ENCODE results near the gene TBC1D2B.

TBC1D2B gene

GRCh38 chr15:78093242-78094020 lies 15.9 kb upstream of the TBC1D2B start:
- no peak for DNase-seq

- no peak for DNase-seq
These were observed 14.9 kb upstream of the TBC1D2B start, which contains the start of gene SH2D7 for GRCh38 chr15:78092261-78093041. Gene SH2D7 (plus strand): TSS chr15:78092561. CDS start chr15:78092585, 24 bp downstream.

GRCh38 chr15:78090422-78091063 lies 13.0 kb upstream of the TBC1D2B start:
- DNase-seq, result no peak

- no peak for DNase-seq
These were observed 11.2 kb upstream of the TBC1D2B start for GRCh38 chr15:78088773-78089080.

- DNase-seq, result no peak
These were observed 10.7 kb upstream of the TBC1D2B start for GRCh38 chr15:78087951-78088772.

GRCh38 chr15:78085928-78086327 lies 8.4 kb upstream of the TBC1D2B start:
- no peak for DNase-seq

GRCh38 chr15:78084449-78084750 lies 6.9 kb upstream of the TBC1D2B start:
- no peak for DNase-seq

- DNase-seq, result no peak
These were observed 6.4 kb upstream of the TBC1D2B start for GRCh38 chr15:78083687-78084448.

GRCh38 chr15:78083186-78083585 lies 5.7 kb upstream of the TBC1D2B start:
- no peak for DNase-seq

GRCh38 chr15:78082743-78083110 lies 5.2 kb upstream of the TBC1D2B start:
- DNase-seq, result no peak

- no peak for DNase-seq
These were observed 4.7 kb upstream of the TBC1D2B start for GRCh38 chr15:78082106-78082742.

- no peak for DNase-seq
These were observed 2.6 kb upstream of the TBC1D2B start for GRCh38 chr15:78080088-78080460.

GRCh38 chr15:78079298-78080087 lies 2.0 kb upstream of the TBC1D2B start:
- no peak for DNase-seq

- DNase-seq, result peak; percentile 14
These were observed 330 bp upstream of the TBC1D2B start for GRCh38 chr15:78077871-78078210.

- no peak for DNase-seq
These were observed 1.1 kb downstream of the TBC1D2B start for GRCh38 chr15:78076231-78077052.

- no peak for DNase-seq
These were observed 1.9 kb downstream of the TBC1D2B start for GRCh38 chr15:78075490-78076230.

GRCh38 chr15:78073046-78073787 lies 4.3 kb downstream of the TBC1D2B start:
- no peak for DNase-seq

- DNase-seq, result no peak
These were observed 5.2 kb downstream of the TBC1D2B start for GRCh38 chr15:78072080-78072892.
